GM19035 (cell line): ENCODE measurements around the gene PDZRN4.
"Not testable (repeated sequence)": the region's sequence is repeated elsewhere in the genome, so short reads cannot be mapped to it uniquely, and the experiment has no call there.

ENCODE experiments used
- ATAC-seq: cut with Tn5 transposase; IDR thresholded peaks from one replicate; pipeline ENCODE4 v1.9.1; 2021; ENCODE audit not compliant: unreplicated experiment

PDZRN4 gene

GRCh38 chr12:41504976-41505375, 316.9 kb downstream of the PDZRN4 start:
- no peak for ATAC-seq

DNA sequence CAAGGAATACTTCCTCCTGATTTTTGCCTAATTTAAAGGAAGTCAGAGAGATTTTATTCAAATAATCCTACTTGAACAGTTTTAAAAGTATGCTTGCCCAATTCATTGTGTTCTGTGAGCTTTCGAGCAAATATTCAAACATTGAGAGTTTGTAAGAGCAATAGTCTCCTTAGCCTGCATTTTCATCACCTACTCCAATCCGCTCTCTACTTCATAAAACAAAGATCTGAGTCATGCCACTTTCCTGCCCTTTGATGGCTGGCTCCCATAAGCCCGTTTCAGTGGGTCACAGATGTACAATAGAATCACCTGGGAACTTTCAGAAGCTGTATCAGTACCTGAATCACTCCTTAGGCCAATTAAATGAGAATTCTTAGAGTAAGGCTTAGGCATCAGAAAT, 319.2 kb downstream of the PDZRN4 start:
- ATAC-seq: no peak

GRCh38 chr12:41509271-41510055, 321.3 kb downstream of the PDZRN4 start:
- ATAC-seq: no peak

- ATAC-seq: no peak
Observed at GRCh38 chr12:41510470-41510869, 322.4 kb downstream of the PDZRN4 start.

- ATAC-seq: no peak
Observed at GRCh38 chr12:41511247-41511646, 323.1 kb downstream of the PDZRN4 start.

DNA sequence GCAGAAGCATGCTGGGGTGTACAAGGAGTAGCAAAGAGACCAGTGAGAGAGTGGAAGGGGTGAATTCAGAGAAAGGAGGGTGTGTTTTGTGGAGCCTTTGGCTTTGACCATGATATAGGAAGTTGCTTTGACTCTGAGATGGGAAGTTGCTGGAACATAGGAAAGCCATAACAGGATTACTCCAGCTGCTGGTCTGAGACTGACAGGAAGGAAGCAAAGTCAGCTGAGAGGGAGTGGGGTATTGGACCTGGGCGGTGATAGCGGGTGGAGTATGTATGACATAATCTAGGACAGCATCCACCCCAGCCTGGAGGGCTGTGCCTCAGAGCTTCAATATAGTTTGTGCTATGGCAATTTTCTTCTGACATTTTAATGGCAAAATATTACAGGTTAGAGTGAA, 324.4 kb downstream of the PDZRN4 start:
- ATAC-seq: no peak

DNA sequence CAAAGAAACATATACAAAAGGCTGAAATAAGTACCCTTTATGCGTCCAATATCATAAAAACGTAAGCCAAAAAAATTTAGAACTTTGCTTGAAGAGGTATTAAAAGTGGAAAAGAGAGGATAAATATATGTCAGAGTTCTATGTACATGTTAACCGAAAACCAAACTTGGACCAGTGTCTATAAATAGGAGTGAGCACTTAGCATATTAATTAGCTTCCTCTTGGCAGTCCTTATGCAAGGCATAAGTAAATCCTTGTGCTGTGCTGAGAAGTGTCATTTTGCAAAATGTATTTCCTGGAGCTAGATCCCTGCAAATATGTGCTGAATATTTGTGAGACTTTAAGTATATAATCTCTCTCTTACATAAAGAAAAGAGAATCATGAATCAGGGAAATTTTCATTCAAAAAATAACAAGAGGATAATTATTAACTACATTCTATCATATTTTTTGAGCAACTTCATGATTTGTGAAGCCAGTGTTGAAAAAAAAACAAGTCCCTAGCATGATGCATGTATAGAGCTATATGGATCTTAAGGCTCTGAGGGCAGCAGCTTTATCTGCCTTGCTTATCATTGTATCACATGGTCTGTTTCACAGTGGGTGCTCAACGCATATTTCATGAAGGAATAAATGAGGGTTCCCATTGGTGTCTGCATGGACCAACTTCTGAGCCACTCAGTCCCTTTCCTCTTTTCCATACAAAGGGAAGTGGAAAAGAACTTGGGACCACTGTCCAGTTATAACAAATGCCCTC, 326.1 kb downstream of the PDZRN4 start:
- no peak for ATAC-seq

- no peak for ATAC-seq
Observed at GRCh38 chr12:41514907-41515306, 326.8 kb downstream of the PDZRN4 start.

DNA sequence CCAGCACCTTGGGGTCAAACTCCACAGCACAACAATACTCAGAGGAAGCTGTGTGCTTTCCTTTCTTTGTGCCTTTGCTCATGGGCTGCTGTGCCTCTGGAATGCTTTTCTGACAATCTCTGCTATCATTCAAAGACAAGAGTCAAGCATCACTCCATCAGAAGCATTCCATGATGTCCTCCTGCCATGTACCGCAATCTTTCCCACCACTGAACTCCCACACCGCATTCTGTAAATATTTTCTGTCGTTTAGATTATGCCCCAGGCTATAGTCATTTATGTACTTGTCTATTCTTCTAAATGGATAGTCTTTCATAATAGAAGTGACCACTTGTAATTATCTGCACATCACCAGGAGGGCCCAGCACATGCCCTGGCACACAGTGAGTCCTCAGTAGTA, 327.8 kb downstream of the PDZRN4 start:
- ATAC-seq: no peak

- no peak for ATAC-seq
Observed at GRCh38 chr12:41520869-41521268, 332.7 kb downstream of the PDZRN4 start.

- ATAC-seq: no peak
Observed at GRCh38 chr12:41521872-41522379, 333.8 kb downstream of the PDZRN4 start.

DNA sequence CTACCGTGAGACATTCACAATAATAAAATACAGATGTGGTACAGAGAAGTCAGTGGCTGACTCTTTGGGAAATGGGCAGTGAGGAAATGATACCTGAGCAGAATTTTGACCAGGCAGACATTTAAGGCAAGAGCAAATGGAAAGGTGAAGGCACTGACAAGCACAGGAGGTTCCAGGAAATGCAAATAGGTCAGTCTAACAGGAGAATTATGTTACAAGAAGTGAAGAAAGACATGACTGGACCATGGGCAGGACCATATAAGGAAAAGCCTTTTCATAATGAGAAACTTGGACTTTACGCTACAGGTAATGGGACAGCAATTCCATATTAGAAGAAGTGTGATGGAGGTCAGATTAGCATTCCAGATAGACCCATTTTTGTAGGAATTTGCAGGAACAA, 338.9 kb downstream of the PDZRN4 start:
- ATAC-seq: no peak

DNA sequence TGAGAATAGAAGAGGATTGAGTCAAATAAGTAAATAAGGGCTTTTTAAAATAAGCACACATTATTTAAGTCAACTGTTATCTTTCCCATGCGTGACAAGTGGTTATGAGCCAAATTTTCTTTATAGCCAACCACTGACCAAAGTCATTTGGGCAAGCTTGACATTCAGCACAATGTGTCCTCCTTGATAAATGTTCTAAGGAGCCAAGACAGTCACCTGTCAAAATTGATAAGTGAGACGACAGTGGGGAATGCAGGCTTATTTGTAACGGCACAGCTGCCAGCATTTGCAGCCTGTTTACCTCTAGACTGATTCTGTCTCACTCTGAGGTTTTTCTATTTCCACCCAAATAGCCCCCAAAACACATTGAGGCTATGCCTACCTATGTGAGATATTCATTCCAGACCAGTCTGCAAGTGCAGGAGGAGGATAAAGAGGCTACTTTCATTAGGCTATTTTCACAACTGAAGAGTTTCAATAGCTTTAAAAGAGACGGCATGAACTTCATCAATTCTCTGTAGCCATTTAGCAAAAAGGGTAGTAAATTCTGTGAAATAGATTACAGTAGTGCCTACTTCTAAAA, 339.5 kb downstream of the PDZRN4 start:
- ATAC-seq: no peak

GRCh38 chr12:41528874-41529273, 340.8 kb downstream of the PDZRN4 start:
- ATAC-seq: no peak

DNA sequence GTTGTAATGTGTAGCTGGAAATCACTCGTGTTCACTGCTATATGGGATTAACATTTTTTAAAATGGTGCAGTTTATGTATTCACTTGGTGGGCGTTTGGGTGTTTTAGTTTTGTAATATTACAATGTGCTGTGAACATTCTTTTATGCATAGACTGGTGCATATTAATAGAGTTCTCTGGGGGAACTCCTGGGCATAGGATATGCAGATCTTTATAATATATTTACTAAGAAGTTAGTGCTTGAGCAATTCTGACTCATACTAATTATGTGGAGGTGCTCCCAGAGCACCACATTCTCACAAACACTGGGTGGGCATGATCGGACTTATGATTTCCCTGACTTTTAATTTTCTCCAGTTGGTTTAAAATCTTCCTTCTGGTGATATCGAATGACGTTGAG, 342.3 kb downstream of the PDZRN4 start:
- no peak for ATAC-seq

GRCh38 chr12:41531147-41531829, 343.2 kb downstream of the PDZRN4 start:
- no peak for ATAC-seq

DNA sequence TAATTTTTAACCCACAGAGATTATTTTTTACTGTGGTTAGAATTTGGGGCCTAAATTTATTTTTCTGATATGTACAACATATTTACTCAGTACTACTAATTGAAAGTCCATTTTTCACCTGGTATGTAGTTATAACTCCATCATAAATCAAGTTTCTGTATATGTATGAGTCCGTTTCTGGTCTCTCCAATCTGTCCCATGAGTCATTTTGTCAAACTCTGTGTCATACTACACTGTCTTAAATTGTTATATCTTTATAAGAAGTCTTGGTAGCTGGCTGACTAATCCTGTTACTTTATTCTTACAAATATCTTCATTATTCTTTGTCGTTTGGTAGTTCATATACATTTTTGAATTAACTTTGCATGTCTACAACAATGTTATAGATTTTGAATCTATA, 344.0 kb downstream of the PDZRN4 start:
- no peak for ATAC-seq

DNA sequence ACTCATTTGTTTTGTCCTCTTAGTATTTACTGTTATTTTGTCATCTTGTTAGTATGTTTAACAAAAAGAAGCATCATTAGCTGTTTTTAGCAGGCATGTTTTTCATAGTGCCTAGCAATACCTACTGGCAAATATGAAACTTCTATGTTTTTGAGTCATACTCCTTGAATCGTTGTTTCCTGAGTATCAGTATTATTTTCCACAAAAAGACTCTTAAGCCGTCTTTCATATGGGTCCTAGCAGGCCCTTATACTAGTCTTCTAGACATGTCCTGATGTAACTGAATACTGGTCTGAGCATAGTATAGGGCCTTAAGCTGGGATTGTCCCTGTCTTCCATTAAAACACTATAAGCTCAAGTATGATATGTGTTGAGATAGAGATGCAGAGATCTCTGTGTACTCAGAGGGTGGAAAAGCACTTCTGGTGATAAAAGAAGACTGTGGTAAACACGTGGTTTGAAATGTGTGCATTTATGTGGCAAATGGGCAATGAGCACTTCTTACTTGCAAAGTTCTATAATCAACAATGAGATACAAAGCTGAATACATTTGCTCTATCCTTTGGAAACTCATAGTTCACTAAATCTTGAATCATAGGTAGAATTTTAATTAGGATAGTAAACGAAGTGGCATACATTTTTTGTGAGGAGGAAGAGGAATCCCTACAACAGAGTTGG, 348.8 kb downstream of the PDZRN4 start:
- no peak for ATAC-seq

DNA sequence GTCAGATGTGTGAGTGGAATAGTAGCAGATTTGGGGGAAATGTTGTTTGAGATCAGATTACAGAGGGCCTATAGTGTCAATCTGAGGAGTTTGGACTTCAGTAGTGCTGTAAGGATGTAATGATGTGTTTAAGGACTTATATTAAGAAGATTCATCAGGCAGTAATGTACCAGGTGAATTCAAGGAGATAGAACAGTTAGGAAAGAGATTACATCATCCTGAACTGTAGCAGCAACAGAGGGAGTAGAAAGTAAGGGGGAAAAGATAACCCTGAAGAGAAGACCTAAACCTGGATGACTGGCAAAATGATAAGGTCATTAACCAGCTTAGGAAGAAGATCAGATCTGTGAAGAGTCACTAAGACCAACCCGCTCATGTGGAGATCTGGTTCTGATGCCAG, 349.4 kb downstream of the PDZRN4 start:
- ATAC-seq: no peak

DNA sequence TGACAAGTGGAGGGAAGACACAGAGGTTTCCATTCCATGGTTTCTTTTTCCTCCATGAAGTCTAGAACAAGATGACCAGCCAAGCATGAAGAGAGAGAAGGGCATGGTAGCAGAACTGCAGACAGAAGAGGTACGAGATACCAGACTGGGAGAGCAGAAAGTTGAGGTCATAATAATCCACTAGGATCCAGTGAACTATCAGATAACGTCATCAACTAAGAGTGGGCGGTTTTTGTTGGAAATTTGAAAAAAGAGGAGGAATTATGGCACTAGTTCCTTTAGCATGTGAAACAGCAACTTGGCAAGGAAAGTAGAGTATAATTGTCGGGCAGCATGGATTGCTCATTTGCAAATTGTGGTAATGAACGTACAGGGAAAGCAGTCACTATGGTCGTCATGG, 357.6 kb downstream of the PDZRN4 start:
- no peak for ATAC-seq

GRCh38 chr12:41547071-41547470, 359.0 kb downstream of the PDZRN4 start:
- not testable (repeated sequence) for ATAC-seq
